GM19099 (cell line): ENCODE results near the gene KIF22.

Experiments
- POLR2A ChIP-seq: IDR thresholded peaks from 3 replicates; pipeline ENCODE4 v1.6.1; 2011; ENCODE audit warnings: low read depth; ENCODE audit not compliant: insufficient read length; ENCODE audit errors: extremely low read depth

The KIF22 gene

DNA sequence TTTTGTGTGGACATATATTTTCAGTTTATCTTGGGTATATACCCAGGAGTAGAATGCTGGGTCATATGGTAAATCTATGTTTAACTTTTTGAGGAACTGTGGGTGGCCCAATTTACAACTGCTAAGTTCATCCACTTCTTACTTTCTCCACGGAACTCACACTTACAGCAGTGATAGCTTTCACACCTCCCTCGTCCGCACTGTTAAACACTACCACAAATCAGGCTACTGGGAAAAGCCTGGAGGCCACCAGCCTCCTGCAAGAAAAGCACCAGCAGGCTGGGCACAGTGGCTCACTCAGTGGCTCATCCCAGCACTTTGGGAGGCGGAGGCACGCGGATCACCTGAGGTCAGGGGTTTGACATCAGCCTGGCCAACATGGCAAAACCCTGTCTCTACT lies 27.2 kb upstream of the KIF22 start:
- no peak for TF ChIP-seq POLR2A

DNA sequence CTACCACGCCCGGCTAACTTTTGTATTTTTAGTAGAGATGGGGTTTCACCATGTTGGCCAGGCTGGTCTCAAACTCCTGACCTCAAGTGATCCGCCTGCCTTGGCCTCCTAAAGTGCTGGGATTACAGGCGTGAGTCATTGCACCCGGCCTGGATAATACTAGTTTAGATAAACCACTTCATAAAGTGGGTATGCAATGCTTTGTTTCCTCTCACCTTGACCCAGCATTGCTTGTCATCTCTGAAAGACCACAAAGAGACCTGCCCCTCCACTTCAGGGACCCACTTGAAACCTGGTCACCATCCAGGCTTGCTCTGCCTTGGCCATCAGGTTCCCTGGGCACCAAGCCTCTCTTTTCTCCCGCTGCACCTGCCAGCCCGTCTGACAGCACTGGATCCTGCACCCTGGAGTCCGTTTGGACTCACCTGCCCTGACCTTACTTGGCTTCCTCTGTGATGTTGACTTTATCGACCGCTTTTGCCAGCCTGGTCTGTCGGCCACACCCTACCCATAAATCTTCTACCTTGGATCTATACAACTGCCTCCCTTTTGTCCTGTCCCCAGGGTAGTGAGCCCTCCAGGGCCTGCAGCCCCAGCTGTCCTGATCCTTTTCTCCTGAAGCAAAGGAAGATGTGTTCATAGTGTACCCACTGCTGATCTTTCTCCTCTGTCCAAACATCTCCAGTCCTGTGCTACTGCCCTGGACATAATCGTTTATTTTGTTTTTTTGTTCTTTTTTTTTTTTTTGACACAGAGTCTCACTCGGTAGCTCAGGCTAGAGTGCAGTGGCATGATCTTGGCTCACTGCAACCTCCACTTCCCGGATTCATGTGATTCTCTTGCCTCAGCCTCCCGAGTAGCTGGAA lies 25.2 kb upstream of the KIF22 start:
- no peak for TF ChIP-seq POLR2A

DNA sequence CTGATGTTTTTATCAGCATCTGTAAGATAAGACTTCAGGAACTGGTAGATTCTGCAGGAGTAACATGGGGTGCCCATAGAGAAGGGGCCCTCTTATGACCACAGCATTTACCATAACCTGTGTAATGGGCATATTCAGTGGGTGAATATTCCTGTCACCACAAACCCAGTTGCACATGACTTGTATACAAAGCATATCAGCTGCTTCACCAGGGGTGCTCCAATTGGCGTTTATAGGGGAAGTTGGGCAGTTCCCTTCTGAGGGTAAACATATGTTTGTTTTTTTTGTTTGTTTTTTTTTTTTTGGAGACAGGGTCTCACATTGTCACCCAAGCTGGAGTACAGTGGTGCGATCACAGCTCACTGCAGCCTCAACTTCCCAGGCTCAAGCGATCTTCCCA lies 24.0 kb upstream of the KIF22 start:
- no peak for TF ChIP-seq POLR2A

DNA sequence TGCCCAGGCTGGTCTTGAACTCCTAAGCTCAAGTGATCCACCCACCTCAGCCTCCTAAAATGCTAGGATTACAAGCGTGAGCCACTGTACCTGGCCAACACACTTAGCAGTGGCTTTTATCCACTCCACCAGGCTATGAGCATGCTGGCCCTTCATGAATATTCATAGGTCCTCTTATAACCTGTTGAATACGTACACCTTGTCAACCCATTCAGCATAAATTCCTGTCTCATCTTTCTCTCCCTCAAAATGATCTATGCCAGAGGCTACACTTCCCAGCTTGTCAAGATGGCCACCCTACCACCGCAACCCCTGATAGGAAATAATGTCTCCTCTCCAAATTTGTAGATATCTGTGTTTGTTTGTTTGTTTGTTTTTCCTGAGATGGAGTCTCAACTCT lies 23.5 kb upstream of the KIF22 start:
- no peak for TF ChIP-seq POLR2A

GRCh38 chr16:29769507-29769906 lies 21.0 kb upstream of the KIF22 start:
- no peak for TF ChIP-seq POLR2A

DNA sequence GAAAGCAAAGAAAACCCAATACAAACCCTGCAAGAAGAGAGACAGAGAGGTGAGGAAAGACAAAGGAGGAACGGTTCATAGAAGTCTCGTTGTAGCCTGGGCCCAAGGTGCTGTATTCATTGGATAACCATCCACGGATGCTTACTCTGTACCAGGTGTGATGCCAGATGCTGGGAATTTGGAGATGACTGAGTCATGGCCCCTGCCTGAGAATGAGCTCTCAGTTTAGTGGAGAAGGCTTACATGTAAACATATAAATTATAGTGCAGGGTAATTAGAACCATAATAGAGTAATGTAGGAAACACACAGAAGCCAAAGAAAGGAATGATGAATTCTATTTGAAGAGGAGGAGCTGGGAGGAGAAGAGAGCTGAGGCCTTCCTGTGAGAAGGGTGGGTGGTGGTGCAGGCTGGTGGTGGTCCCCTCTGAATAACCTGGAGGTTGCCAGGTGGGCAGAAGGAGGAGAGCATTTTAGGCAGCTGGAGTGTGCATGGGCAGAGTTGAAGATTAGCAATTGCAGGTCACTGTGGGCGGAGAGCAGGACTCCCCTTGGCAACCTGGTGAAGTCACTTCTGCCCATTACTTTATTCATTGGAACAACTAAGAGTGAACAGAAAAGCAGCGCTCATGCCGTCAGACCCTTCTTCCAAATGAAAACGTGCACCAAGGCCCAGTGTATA lies 20.2 kb upstream of the KIF22 start:
- TF ChIP-seq POLR2A, result no peak

DNA sequence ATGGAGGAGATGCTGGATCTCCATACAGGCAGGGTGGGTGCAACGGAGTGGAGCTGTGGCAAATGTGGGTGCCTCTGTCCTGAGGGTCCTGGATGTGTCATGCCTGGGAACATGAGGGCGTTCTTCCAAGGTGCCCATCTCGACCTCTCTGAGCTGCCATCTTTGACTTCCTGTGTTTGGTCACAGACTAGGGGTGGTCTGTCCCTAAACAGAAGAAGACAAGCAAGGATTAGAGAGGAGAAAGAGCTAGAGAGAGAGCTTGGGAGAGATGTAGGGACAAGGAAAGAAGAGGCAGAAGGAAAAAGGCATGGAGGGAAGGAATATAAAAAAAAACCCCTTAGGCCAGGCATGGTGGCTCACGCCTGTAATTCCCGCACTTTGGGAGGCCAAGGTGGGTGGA lies 15.8 kb upstream of the KIF22 start:
- no peak for TF ChIP-seq POLR2A

GRCh38 chr16:29775742-29776408 lies 14.7 kb upstream of the KIF22 start:
- no peak for TF ChIP-seq POLR2A

DNA sequence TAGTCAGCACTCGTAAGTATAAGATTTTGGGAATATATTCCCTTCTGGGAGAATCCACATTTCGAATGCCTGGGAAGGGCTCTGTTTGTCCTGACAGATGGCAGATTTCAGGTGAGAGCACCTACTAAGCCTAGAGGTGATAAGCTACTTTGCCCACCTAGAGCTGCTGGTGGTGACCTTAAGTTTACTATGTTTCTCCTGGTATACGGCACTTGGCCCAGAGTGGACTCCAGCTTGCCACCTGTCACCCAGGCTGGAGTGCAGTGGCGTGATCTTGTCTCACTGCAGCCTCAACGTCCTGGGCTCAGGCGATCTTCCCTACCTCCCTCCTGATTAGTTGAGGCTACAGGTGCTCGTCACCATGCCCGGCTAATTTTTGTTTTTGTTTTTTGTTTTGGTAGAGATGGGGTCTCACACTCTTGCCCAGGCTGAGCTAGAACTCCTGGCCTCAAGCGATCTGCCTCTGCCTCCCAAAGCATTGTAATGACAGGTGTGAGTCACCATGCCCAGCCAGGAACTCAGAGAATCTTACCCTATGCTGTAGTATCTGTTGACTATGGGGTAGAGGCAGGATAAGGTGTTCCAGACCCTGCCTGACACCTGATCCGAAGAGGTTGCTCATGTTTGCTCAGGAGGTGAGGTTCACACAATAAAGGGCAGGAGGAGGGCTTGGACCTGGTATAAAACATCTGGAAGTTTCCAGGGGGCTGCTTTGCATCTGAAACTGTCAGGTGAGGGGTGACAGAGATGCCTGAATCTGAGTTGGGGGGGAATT lies 12.8 kb upstream of the KIF22 start, which contains the start of gene ZG16:
Gene ZG16 (plus strand): TSS at position 681 of the 775 bp plus-strand sequence. CDS start 1,011 bp downstream, outside the sequence.
- no peak for TF ChIP-seq POLR2A

DNA sequence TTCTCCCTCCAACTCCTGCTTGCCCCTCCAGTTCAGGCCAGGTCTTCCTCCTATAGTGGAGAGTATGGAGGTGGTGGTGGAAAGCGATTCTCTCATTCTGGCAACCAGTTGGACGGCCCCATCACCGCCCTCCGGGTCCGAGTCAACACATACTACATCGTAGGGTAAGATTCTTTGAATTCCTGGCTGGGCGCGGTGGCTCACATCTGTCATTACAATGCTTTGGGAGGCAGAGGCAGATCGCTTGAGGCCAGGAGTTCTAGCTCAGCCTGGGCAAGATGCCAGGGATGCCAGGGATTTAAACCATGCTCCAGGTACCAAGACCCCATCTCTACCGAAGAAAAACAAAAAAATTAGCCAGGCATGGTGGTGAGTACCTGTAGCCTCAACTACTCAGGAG lies 11.1 kb upstream of the KIF22 start:
- no peak for TF ChIP-seq POLR2A

GRCh38 chr16:29784157-29784556 lies 6.4 kb upstream of the KIF22 start:
- TF ChIP-seq POLR2A, result no peak

DNA sequence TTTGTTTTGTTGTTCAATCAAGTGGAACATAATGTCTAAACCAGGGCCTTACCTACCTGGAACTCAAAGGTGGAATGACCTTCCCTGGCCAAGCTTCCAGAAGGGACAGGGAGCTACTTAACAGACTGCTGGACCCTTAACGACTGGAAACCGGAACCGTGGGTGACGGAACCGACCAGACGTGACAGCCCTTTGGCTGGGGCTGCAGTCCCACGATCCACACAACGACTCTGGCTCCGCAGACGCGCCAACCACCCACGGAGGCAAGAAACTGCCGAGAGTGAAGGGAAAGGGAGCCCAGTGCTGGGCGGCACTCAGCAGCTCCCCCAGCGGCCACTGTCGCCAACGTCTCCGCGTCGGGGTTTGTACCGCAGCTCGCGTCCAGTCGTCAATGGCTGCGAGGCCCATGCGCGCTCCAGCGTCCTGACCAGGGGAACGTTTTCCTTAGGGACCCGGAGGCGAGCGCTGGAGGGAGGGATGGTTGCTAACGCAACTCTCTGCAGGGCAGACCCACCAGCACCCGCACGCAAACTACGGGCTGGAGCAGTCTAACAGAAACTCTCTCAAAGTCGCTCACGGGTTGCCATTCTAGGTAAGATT lies 5.5 kb upstream of the KIF22 start:
- no peak for TF ChIP-seq POLR2A

- TF ChIP-seq POLR2A, result no peak
These were observed 772 bp upstream of the KIF22 start for GRCh38 chr16:29789775-29790182.
